H1 (cell line): ENCODE measurements around the gene SLC6A2. TPM values are rescaled to one million over a fixed set of nuclear protein-coding genes. Genes with fewer than 3 reads are reported as not detected.

ENCODE experiments used
- ASH2L ChIP-seq: fragments of 200-600, 300-600 bp; sonication (generic); IDR thresholded peaks from one replicate; pipeline ENCODE4 v1.7.1; 2017; ENCODE audit warnings: low read length
- CBX8 ChIP-seq: fragments of 300-800, 300-1000 bp; sonication (generic); IDR thresholded peaks from 2 replicates; pipeline ENCODE4 v1.7.1; 2016; ENCODE audit warnings: low read depth, low read length, borderline replicate concordance
- CHD2 ChIP-seq: IDR thresholded peaks from 2 replicates; pipeline ENCODE4 v1.6.1; 2012; ENCODE audit warnings: low read length, improper control_type of control experiment
- CHD7 ChIP-seq: fragments of 300-600 bp; sonication (generic); IDR thresholded peaks from 2 replicates; pipeline ENCODE4 v1.7.1; 2012; ENCODE audit warnings: low read length, moderate library complexity, mild to moderate bottlenecking, inconsistent platforms; ENCODE audit not compliant: insufficient replicate concordance
- E2F6 ChIP-seq: IDR thresholded peaks from 2 replicates; pipeline ENCODE4 v1.6.1; 2012; ENCODE audit warnings: inconsistent platforms
- NANOG ChIP-seq: IDR thresholded peaks from 2 replicates; pipeline ENCODE4 v1.6.1; 2011; ENCODE audit warnings: low read length, low read depth, mild to moderate bottlenecking, inconsistent platforms; ENCODE audit not compliant: insufficient read depth, poor library complexity, severe bottlenecking
- SRF ChIP-seq: IDR thresholded peaks from 2 replicates; pipeline ENCODE4 v1.6.1; 2011; ENCODE audit warnings: mild to moderate bottlenecking, low read depth, low read length, moderate library complexity
- USF2 ChIP-seq: IDR thresholded peaks from 2 replicates; pipeline ENCODE4 v1.6.1; 2011; ENCODE audit warnings: low read length, improper control_type of control experiment
- polyA plus RNA-seq, 7 experiments: library from polyadenylated mRNA; depleted of rRNA in 3 of 7; stranded (reverse) in 5 of 7; unstranded in 2 of 7; fragments of >200 nt in 5 of 7; fragments of 200-250 nt in 2 of 7; gene quantifications; 1 replicate in 5 of 7; 2 replicates in 1 of 7; 4 replicates in 1 of 7; pipeline versions ENCODE4 v1.2.1 to v1.2.3, GENCODE V29; 2011 to 2013; ENCODE audit warnings: missing spikeins in 2 of 7, mixed read lengths in 2 of 7
- total RNA-seq: library from RNA; stranded (reverse); fragmentation: NEBNext Ultra II Directional; extraction: Animal tissue kit (Norgen Biotek cat#: 25700); gene quantifications from 2 replicates; pipeline ENCODE4 v1.2.1, GENCODE V29; 2021

The SLC6A2 gene
- total and polyA plus RNA-seq, 2 of the 8 experiments (the other 6 are each of a cell fraction or from before 2014, with no cell fraction given) = 0.35 TPM; not detected in 1

- TF ChIP-seq SRF (no peak), USF2 (no peak), NANOG (no peak), CHD2 (no peak), CHD7 (no peak), ASH2L (peak; percentile 16), CBX8 (no peak), E2F6 (peak; percentile 83)
Observed at GRCh38 chr16:55655897-55656681, at the start of gene SLC6A2 (continued).
